Upper lobe of left lung (tissue), 6 donors: ENCODE data around the gene KLHL24. TPM values are rescaled to one million over a fixed set of nuclear protein-coding genes. Genes with fewer than 3 reads are reported as not detected.

Experiments
- ATAC-seq, 2 donors: fragments of 200-7000 bp; cut with Tn5 transposase; one replicate each; pipeline ENCODE4 v1.9.1; 2022; ENCODE audit warnings: mild to moderate bottlenecking in 2 of 2, moderate library complexity in 2 of 2; ENCODE audit not compliant: low FRiP score in 2 of 2
- DNase-seq, 2 donors: peaks; one replicate each; pipeline ENCODE4 v3.0.0-alpha.2; 2019 to 2020
- H3K27ac ChIP-seq, 4 donors: fragments of 200-600 bp; sonication (generic); one replicate each; pipeline ENCODE4 v1.5.1; 2016 to 2019
- H3K27me3 ChIP-seq, 4 donors: fragments of 200-600 bp; sonication (generic); one replicate each; pipeline ENCODE4 v1.5.1; 2017 to 2019
- H3K36me3 ChIP-seq, 4 donors: fragments of 200-600 bp; sonication (generic); one replicate each; pipeline ENCODE4 v1.5.1; 2016 to 2019
- H3K4me1 ChIP-seq, 4 donors: fragments of 200-600 bp; sonication (generic); one replicate each; pipeline ENCODE4 v1.5.1; 2018 to 2019
- H3K4me3 ChIP-seq, 4 donors: fragments of 200-600 bp; sonication (generic); one replicate each; pipeline ENCODE4 v1.5.1; 2017 to 2019; ENCODE audit warnings: mild to moderate bottlenecking in 2 of 4, moderate library complexity in 1 of 4
- H3K9me3 ChIP-seq, 4 donors: fragments of 200-600 bp; sonication (generic); one replicate each; pipeline ENCODE4 v1.5.1; 2018 to 2019
- CTCF ChIP-seq, 6 experiments: fragments of 450-650 bp in 4 of 6; fragments of 200-600 bp in 2 of 6; sonication (generic) in 2 of 6; IDR thresholded peaks; one replicate each; pipeline ENCODE4 v1.5.1; 2016 to 2019; ENCODE audit warnings: antibody characterized with exemption in 6 of 6
- EP300 ChIP-seq, 4 donors: sonication (generic); formaldehyde crosslinking; IDR thresholded peaks; one replicate each; pipeline ENCODE4 v1.5.1; 2017; ENCODE audit warnings: antibody characterized with exemption in 4 of 4, control low read depth in 2 of 4
- POLR2A ChIP-seq, 4 donors: fragments of 450-650 bp; IDR thresholded peaks; one replicate each; pipeline ENCODE4 v1.5.1; 2016 to 2017; ENCODE audit warnings: antibody characterized with exemption in 4 of 4, mild to moderate bottlenecking in 2 of 4
- POLR2AphosphoS5 ChIP-seq, 2 donors: sonication (generic); formaldehyde crosslinking; IDR thresholded peaks; one replicate each; pipeline ENCODE4 v1.5.1; 2017; ENCODE audit warnings: antibody characterized with exemption in 2 of 2
- WGBS, 2 donors: methylation state at CpG; one replicate each; pipeline ENCODE4 v1.1.5; 2017 to 2018; 5-methylcytosine and 5-hydroxymethylcytosine counted together
- total RNA-seq, 6 donors: library from RNA; depleted of rRNA in 4 of 6; stranded (reverse); fragments of >200 nt in 4 of 6; gene quantifications; one replicate each; pipeline versions ENCODE4 v1.1.0 to v1.2.1, GENCODE V29; 2016 to 2021
- donor health status: DM: no; HTN: no; CAD: no; lungs with moderate emphysema.
- donor health status: DM: no; HTN: yes; CAD: no; lungs with severe emphysema.

KLHL24 gene
- total RNA-seq, 6 donors from 2014 or later: 63.5 to 181 (median 104) TPM

GRCh38 chr3:183695569-183696364, 60.3 kb downstream of the KLHL24 start:
- Histone ChIP-seq H3K27me3 (no peaks in the 10 kb centered on the region), H3K27ac (no peak overlapping the region), H3K4me3 (no peak overlapping the region), H3K36me3 (no peaks in the 10 kb centered on the region), H3K4me1 (peaks cover 12 to 18% (median 14%) of the 10 kb centered on the region in 4 donors), H3K9me3 (no peaks in the 10 kb centered on the region)
- WGBS, 2 donors: 91 to 92% methylated on average over 7 of the region's 7 CpGs
- ATAC-seq: no peak
- TF ChIP-seq CTCF (IDR thresholded peaks at IDR 0.05) (no peak), EP300 (IDR thresholded peaks at IDR 0.05) (no peak), POLR2AphosphoS5 (IDR thresholded peaks at IDR 0.05) (no peak), POLR2A (IDR thresholded peaks at IDR 0.05) (no peak)
- DNase-seq: no peak

GRCh38 chr3:183697123-183697609, 61.7 kb downstream of the KLHL24 start:
- Histone ChIP-seq H3K27me3 (no peaks in the 10 kb centered on the region), H3K9me3 (no peaks in the 10 kb centered on the region), H3K27ac (peak overlapping the region in 3 of 4 donors; percentile 89 to 96 (median 92)), H3K4me1 (peaks cover 12 to 22% (median 16%) of the 10 kb centered on the region in 4 donors), H3K36me3 (peaks cover 0 to 5% (median 2%) of the 10 kb centered on the region in 4 donors), H3K4me3 (peak overlapping the region; percentile 29 to 99 (median 92))
- ATAC-seq: no peak
- 32 to 39% methylated on average over 4 of the region's 4 CpGs for WGBS, 2 donors
- TF ChIP-seq POLR2A (IDR thresholded peaks at IDR 0.05) (no peak), EP300 (IDR thresholded peaks at IDR 0.05) (no peak), CTCF (IDR thresholded peaks at IDR 0.05) (peak in 1 of 6 experiments; percentile 12)
- no peak for DNase-seq

- peak in 2 of 4 donors; percentile 71 to 79 for TF ChIP-seq POLR2A (IDR thresholded peaks at IDR 0.05)
- no peak for TF ChIP-seq EP300 (IDR thresholded peaks at IDR 0.05)
- TF ChIP-seq POLR2AphosphoS5 (IDR thresholded peaks at IDR 0.05): peak in 1 of 2 donors; percentile 31
- TF ChIP-seq CTCF (IDR thresholded peaks at IDR 0.05): no peak
- no peaks in the 10 kb centered on the region for H3K27me3 ChIP-seq
- H3K27ac ChIP-seq: peak within 1 kb of the TSS; percentile 88 to 96 (median 90)
- H3K36me3 ChIP-seq: peaks cover 0 to 6% (median 2%) of the 10 kb centered on the region in 4 donors
- WGBS, 2 donors: 0% methylated on average over 7 to 49 of the region's 89 CpGs
- ATAC-seq: peak; percentile 83 to 96
- peak; percentile 64 to 96 for DNase-seq
- peaks cover 12 to 22% (median 16%) of the 10 kb centered on the region in 4 donors for H3K4me1 ChIP-seq
- H3K9me3 ChIP-seq: no peaks in the 10 kb centered on the region
- H3K4me3 ChIP-seq: peak within 1 kb of the TSS; percentile 82 to 99 (median 92)
Measured at GRCh38 chr3:183697610-183698317, 62.3 kb downstream of the KLHL24 start, which contains the start of gene YEATS2. Gene YEATS2, plus strand, starts transcription at chr3:183697797. Its CDS starts 17,366 bp downstream, at chr3:183715163.

GRCh38 chr3:183698318-183698751, 62.9 kb downstream of the KLHL24 start:
- peak; percentile 29 to 70 for ATAC-seq
- no peaks in the 10 kb centered on the region for H3K27me3 ChIP-seq
- peak overlapping the region; percentile 82 to 99 (median 92) for H3K4me3 ChIP-seq
- TF ChIP-seq POLR2AphosphoS5 (IDR thresholded peaks at IDR 0.05) (no peak), CTCF (IDR thresholded peaks at IDR 0.05) (no peak), POLR2A (IDR thresholded peaks at IDR 0.05) (no peak), EP300 (IDR thresholded peaks at IDR 0.05) (no peak)
- H3K36me3 ChIP-seq: peaks cover 0 to 6% (median 2%) of the 10 kb centered on the region in 4 donors
- WGBS, 2 donors: 0% methylated on average over 13 of the region's 13 CpGs
- H3K9me3 ChIP-seq: no peaks in the 10 kb centered on the region
- peak overlapping the region; percentile 88 to 96 (median 90) for H3K27ac ChIP-seq
- peaks cover 12 to 22% (median 16%) of the 10 kb centered on the region in 4 donors for H3K4me1 ChIP-seq
- DNase-seq: peak in 1 of 2 donors; percentile 86
